ENCODE data around the gene IFI27L2. TPM values are rescaled to one million over a fixed set of nuclear protein-coding genes. Genes with fewer than 3 reads are reported as not detected.

Gene IFI27L2
- total RNA-seq, 1 donor from 2014 or later, result 171 TPM

DNA sequence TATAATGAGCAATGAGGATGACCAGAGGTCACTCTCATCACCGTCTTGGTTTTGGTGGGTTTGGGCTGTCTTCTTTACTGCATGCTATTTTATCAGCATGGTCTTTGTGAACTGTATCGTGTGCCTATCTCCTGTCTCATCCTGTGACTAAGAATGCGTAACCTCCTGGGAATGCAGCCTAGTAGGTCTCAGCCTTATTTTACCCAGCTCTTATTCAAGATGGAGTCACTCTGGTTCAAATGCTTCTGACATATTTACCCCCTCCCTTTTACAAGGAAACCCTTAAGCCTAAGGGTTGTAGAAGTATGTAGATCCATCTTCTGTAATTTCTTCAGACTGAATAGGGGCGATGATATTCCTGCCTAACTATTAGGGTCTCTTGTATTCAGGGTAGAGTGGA, 39.9 kb downstream of the IFI27L2 start:
- TF ChIP-seq POLR2A (IDR thresholded peaks at IDR 0.05) (no peak), POLR2AphosphoS5 (IDR thresholded peaks at IDR 0.05; ENCODE audit: insufficient read depth in 1 of 2, low read depth in 1 of 2) (no peak)
- TF ChIP-seq, protein P1, sequence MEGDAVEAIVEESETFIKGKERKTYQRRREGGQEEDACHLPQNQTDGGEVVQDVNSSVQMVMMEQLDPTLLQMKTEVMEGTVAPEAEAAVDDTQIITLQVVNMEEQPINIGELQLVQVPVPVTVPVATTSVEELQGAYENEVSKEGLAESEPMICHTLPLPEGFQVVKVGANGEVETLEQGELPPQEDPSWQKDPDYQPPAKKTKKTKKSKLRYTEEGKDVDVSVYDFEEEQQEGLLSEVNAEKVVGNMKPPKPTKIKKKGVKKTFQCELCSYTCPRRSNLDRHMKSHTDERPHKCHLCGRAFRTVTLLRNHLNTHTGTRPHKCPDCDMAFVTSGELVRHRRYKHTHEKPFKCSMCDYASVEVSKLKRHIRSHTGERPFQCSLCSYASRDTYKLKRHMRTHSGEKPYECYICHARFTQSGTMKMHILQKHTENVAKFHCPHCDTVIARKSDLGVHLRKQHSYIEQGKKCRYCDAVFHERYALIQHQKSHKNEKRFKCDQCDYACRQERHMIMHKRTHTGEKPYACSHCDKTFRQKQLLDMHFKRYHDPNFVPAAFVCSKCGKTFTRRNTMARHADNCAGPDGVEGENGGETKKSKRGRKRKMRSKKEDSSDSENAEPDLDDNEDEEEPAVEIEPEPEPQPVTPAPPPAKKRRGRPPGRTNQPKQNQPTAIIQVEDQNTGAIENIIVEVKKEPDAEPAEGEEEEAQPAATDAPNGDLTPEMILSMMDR (IDR thresholded peaks at IDR 0.05), result no peak
- H3K4me1 ChIP-seq, result no peaks in the 10 kb centered on the region
- H3K4me3 ChIP-seq, result no peak overlapping the region
- H3K36me3 ChIP-seq, result no peaks in the 10 kb centered on the region
- H3K27me3 ChIP-seq, result no peaks in the 10 kb centered on the region
- no peak for DNase-seq (ENCODE audit: extremely low spot score in 2 of 2)
- intact Hi-C loops (cut with DNase I), result no loop called here
- no peak overlapping the region for H3K27ac ChIP-seq
- H3K9me3 ChIP-seq, result no peaks in the 10 kb centered on the region

DNA sequence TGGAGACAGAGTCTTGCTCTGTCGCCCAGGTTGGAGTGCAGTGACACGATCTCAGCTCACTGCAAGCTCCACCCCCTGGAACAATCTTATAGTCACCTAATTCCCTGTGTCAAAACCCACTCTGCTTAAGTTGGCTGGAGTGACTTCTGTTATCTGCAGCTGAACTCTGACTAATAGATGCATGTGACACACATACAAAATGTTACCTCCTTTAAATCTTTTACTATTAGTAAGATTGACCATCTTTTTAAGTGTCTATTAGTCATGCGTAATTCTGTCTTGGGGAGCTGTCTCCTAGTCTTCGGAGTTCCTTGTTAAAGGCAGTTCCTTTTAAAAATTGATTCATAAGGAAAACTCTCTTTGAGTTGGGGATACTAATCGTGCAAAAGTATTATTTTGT, 40.9 kb downstream of the IFI27L2 start:
- H3K27me3 ChIP-seq, result no peaks in the 10 kb centered on the region
- intact Hi-C loops (cut with DNase I), result no loop called here
- no peaks in the 10 kb centered on the region for H3K4me1 ChIP-seq
- no peaks in the 10 kb centered on the region for H3K9me3 ChIP-seq
- no peak overlapping the region for H3K4me3 ChIP-seq
- TF ChIP-seq, protein P1 (IDR thresholded peaks at IDR 0.05), result no peak
- TF ChIP-seq POLR2AphosphoS5 (IDR thresholded peaks at IDR 0.05; ENCODE audit: insufficient read depth in 1 of 2, low read depth in 1 of 2), result no peak
- TF ChIP-seq POLR2A (IDR thresholded peaks at IDR 0.05), result no peak
- peak overlapping the region; percentile 61 for H3K27ac ChIP-seq
- H3K36me3 ChIP-seq, result no peaks in the 10 kb centered on the region
- no peak for DNase-seq (ENCODE audit: extremely low spot score in 2 of 2)

DNA sequence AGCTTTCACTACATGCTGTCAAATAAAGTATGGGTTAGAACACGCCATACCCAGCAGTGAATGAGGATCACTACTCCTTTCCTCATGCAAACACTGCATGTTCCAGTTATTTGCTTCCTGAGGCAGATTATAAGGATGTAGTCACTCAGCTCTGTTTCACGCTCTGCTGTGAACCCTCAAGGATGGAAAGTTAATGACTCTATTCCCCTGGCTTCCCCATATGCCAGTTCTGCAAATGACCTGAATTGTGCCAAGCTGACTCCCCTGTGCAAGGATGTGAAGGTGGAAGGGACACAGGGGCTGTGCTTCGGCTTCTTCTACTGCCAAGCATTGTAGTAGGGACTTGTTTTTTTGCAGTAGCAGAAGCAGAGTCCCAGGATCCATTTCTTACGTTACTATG, 41.5 kb downstream of the IFI27L2 start:
- Histone ChIP-seq H3K4me1 (no peaks in the 10 kb centered on the region), H3K36me3 (no peaks in the 10 kb centered on the region), H3K27me3 (no peaks in the 10 kb centered on the region), H3K27ac (peak overlapping the region; percentile 61), H3K9me3 (no peaks in the 10 kb centered on the region), H3K4me3 (no peak overlapping the region)
- intact Hi-C loops (cut with DNase I), result no loop called here
- DNase-seq (ENCODE audit: extremely low spot score in 2 of 2), result no peak
- TF ChIP-seq POLR2A (IDR thresholded peaks at IDR 0.05) (no peak), POLR2AphosphoS5 (IDR thresholded peaks at IDR 0.05; ENCODE audit: insufficient read depth in 1 of 2, low read depth in 1 of 2) (no peak)
- TF ChIP-seq, protein P1 (IDR thresholded peaks at IDR 0.05), result no peak

DNA sequence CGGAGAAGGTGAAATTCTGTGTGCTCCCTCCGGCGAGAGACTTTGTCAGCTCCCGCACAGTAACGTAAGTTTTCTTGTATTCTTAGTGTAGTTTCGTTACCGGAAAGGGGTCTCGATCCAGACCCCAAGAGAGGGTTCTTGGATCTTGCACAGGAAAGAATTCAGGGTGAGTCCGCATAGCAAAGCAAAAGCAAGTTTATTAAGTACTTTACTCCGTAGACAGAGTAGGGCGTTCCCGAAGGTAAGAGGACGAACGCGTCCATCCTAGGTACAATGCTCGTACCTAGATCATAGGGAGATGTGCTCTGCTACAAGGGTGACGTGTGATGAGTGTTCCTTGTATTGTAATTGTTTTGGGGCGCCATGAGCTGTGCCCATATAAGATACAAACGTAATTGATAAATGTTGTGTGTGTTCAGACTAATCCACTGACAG, 48.0 kb downstream of the IFI27L2 start:
- intact Hi-C loops (cut with DNase I), result no loop called here
- H3K36me3 ChIP-seq, result peaks cover 5 to 14% of the 10 kb centered on the region in 2 donors
- H3K4me3 ChIP-seq, result peak overlapping the region; percentile 88 to 94
- H3K9me3 ChIP-seq, result no peaks in the 10 kb centered on the region
- H3K4me1 ChIP-seq, result peaks cover 49% of the 10 kb centered on the region
- TF ChIP-seq POLR2A (IDR thresholded peaks at IDR 0.05) (no peak), POLR2AphosphoS5 (IDR thresholded peaks at IDR 0.05; ENCODE audit: insufficient read depth in 1 of 2, low read depth in 1 of 2) (no peak)
- TF ChIP-seq, protein P1 (IDR thresholded peaks at IDR 0.05), result no peak
- H3K27me3 ChIP-seq, result no peaks in the 10 kb centered on the region
- peak overlapping the region; percentile 94 for H3K27ac ChIP-seq
- DNase-seq (ENCODE audit: extremely low spot score in 2 of 2), result no peak

DNA sequence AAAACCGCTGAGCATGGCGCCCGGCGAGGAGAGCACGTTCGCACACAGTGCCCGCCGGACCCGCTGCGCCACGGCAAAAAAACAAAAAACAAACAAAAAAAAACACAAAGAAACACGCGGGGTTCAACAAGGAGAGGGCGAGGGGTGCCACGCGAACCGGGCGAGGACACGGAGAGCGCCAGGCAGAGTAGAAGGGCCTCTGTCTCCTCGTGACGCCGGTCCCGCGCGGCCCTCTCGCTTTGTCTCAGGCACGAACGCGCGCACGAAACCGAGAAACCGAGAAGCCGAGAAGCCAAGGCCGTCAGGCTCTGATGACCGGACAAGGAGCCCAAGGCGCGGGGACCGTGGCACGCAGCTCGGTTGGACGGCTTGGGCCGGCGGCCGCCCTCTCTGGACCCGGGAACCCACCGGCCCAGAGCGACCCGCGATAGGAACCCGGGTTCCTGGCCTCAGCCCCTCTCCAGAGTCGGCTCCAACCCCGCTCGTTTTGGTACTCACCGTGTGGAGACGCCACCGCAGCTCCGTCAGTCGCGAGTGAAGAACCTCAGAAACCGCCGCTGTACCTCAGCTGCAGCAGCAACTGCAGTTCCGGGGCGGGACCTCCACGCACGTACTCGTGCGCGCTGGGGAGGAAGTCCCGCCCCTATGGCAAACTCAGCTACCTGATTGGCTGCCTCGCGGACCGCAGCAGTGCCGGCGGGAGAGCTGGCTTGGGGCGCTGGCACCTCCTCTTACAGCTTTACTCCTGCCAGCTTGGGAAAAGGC, 48.6 kb downstream of the IFI27L2 start, which contains the start of the genes DDX24 and IFI27L1:
Gene DDX24 (minus strand): TSS at position 582 of the 765 bp plus-strand sequence. CDS start 1,460 bp downstream, outside the sequence.
Gene IFI27L1 (plus strand): TSS at position 690 of the 765 bp plus-strand sequence. CDS start 15,628 bp downstream, outside the sequence.
- TF ChIP-seq POLR2A (IDR thresholded peaks at IDR 0.05) (peak in 1 of 2 donors; percentile 96), POLR2AphosphoS5 (IDR thresholded peaks at IDR 0.05; ENCODE audit: insufficient read depth in 1 of 2, low read depth in 1 of 2) (peak; percentile 92 to 99)
- TF ChIP-seq, protein P1 (IDR thresholded peaks at IDR 0.05), result peak in 1 of 3 experiments; percentile 22
- H3K4me1 ChIP-seq, result peaks cover 51% of the 10 kb centered on the region
- peak in 1 of 2 donors; percentile 97 for DNase-seq (ENCODE audit: extremely low spot score in 2 of 2)
- intact Hi-C loops (cut with DNase I), result no loop called here
- peak within 1 kb of the TSS; percentile 88 to 94 for H3K4me3 ChIP-seq
- no peaks in the 10 kb centered on the region for H3K9me3 ChIP-seq
- H3K36me3 ChIP-seq, result peaks cover 5 to 14% of the 10 kb centered on the region in 2 donors
- no peaks in the 10 kb centered on the region for H3K27me3 ChIP-seq
- peak within 1 kb of the TSS; percentile 94 for H3K27ac ChIP-seq

Data from vagina (tissue), 2 donors.